HG02970 (cell line): Measurements from ENCODE around the gene ZIM2.

ENCODE experiments used
- ATAC-seq: cut with Tn5 transposase; IDR thresholded peaks from one replicate; pipeline ENCODE4 v1.9.1; 2021; ENCODE audit warnings: mild to moderate bottlenecking, moderate library complexity, moderate number of reproducible peaks; ENCODE audit not compliant: unreplicated experiment, low FRiP score

Gene ZIM2

DNA sequence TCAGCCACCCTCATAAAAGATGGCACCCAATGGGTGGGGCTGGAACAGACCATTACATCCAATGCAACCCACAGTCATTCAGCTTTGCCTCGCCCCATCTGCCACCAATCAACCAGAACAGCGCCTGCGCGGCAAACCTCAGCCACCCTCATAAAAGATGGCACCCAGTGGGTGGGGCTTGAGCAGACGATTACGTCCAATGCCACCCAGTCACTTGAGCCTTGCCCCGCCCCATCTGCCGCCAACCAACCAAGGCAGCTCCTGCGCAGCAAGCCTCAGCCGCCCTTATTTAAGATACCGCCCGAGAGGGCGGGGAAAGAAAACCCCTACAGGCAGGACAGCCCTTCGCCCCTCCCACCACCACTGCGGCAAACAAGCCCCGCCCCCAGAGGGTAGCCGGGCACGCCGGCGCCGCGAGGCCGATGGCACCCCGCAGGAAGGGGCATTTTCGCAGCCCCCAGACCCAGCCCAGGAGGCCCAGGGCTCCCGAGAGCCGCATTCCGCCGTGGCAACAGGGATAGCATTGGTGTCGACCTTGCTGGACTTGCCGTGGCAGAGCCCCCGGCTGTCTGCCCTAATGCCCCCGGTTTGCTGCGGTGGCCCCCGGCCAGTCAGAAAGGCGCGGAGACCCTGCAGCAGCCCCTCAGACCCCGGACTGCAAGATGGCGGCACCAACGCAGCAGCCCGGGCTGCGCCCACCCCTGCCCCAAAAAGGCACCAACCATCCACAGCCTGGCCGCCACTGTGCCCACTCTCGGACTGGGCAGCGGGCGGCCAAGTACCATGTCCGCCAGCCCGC, 675 bp downstream of the ZIM2 start:
- no peak for ATAC-seq

DNA sequence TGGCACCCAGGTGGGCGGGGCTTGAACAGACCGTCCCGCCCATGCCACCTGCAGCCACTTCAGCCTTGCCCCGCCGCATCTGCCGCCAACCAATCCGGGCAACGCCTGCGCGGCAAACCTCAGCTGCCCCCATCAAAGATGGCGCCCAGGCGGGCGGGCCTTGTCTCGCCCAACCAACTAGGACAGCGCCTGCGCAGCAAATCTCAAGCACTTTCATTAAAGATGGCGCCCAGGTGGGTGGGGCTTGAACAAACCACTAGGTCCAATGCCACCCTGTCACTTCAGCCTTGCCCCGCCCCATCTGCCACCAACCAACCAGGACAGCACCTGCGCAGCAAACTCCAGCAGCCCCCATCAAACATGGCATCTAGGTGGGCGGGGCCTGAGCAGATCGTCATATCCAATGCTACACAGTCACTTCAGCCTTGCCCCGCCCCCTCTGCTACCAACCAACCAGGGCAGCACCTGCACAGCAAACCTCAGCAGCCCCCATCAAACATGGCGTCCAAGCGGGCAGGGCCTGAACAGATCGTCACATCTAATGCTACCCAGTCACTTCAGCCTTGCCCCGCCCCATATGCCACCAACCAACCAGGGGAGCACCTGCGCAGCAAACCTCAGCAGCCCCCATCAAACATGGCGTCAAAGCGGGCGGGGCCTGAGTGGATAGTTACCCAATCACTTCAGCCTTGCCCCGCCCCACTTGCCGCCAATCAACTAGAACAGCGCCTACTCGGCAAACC, 1.4 kb downstream of the ZIM2 start:
- no peak for ATAC-seq

DNA sequence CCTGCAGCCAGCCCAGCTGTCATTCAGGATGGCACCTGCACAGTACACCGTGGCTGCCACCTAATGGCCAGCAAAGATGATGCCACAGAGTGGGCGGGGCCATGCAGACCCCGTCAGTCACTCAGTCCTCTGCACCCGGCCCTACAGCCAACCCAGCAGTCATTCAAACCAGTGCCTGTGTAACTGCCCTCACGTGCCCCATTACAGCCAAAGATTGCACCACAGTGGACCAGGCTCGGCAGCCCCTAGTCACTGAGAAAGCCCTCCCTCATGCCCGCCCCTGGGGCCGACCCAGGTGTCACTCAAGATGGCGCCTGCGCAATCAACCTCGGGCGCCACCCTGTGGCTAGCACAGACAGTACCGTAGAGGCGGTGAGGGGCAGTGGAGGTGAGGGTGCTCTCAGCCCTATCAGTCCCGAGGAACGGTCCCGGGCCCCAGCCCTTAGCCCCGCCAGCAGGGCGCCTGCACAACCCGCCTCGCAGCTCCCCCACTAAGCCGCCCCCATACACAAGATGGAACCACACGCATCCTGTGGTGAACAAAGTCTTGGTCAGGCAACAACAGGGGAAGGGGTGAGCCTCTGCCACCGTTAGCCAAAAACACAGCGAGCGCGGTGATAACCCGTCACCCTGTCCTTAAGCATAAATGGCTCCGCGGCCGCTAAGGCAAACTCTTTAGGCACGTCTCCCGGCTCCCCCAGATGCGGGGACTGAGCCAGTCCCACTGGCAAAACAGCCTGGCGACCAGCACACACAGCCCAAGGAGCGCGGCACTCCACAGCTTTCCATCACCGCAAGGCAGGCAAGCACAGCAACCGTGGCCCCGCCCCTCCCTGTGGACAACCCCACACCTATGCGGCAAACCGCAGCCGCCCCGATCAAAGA, 2.3 kb downstream of the ZIM2 start:
- no peak for ATAC-seq

DNA sequence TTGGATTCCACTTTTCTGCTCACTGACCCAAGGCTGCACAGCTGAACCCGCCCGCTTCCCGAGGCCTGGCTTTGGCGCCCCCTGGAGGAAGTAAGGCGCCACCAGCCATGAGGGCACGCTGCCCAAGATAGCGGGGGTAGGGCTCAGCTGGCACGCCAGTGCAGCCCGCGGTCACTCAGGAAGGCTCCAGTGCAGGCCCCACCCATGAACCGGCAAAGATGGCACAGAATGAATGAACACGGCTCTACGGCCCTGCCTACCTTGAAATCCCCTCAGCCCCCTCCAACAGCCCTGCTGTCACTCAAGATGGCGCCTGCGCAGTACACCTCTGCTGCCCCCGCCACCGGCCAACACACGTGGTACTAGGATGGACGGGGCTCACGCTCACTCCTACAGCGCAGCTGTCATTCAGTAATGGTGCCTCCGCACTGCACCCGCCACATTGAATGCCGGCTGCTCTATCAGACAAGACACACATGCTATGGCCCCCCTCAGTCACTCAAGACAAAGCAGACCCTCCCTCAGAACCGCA, 3.0 kb downstream of the ZIM2 start:
- no peak for ATAC-seq

DNA sequence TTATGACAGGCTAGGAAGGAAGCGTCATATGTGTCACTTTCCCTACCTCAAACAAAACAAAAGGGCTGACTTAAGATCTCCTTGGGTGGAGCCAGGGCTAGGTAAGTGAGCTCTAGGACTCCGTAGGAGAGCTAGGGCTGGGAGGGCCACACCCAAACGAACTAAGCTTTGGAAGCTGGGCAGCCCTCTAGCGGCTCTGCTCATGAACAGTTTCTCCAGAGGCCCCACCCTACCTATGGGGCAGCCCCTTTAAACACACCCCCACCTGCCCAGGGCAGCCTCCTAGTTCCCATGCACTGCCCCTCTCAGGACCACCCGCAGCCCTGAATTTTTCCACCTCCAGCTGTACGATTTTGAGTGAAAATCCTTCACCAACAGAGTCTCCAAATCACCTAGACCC, 3.5 kb downstream of the ZIM2 start:
- ATAC-seq: no peak

DNA sequence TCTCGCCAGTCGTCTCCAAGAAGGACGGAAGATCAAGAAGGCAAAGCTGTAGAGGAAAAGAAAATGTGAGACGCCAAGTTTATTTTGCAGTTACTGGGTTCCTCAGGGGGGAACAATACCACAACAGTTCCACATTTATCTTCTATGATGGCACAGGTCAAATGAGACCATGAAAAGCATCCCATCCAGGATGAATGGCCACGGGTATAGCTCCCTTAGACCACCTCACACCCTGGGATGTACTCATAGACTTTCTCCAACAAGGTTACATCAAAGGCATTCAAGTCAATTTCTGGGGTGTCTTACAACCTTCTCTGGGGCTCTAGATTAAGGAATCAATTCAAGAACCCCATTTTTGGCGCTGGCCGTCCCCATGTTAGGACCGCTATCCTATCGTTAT, 4.5 kb downstream of the ZIM2 start:
- no peak for ATAC-seq

DNA sequence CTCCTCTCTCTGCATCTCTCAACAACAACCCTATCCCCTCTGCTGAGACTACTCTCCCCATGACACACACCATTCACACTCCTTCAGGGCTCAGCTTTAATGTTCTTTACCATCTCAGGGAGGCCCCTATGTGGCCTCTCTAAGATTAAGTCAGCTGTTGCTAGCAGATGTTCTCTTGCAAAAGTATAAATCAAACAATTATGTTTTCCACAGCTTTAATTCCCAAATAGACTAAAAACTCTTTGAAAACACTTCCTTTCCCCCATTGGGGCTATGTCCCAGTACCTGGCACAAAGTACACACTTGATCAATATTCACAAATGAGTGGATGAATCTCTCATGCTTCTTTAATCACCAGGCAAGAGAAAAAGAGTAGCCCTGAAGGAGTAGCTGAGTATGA, 5.1 kb downstream of the ZIM2 start:
- no peak for ATAC-seq

DNA sequence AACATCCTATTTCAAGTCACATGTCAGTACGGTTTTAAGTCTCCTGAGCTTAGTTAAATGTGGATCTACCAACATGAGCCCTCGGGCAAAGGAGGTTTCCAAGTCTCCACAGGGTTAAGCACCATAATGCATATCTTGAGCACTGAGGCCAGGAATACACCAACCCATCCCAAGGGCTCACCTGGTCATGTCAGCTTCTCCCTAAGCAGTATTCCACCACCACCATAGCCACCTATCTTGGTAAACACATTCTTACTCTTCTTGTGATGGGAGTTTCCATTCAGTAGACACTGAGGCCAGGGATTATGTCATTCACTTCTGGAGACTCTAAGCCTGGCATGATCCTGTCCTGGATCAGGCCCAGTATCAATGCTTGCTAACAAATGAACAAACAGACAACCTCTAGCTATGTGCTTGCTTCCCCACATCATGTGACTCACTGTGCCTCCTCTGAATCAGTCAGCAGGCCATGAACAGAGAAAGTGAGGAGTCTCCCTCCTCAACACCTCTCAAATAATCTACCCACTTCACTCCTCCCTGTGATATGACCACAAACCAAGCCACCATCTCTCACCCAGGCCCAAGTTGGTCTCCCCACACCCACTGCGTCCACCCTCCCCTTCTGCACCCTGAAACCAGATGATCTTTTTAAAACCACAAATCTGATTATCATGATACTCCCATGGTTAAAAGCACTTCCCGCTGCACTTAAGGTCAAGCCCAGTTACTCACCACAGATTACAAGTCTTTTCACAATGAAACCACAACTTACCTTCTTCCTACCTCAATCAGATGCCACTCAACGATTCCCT, 5.8 kb downstream of the ZIM2 start:
- no peak for ATAC-seq

DNA sequence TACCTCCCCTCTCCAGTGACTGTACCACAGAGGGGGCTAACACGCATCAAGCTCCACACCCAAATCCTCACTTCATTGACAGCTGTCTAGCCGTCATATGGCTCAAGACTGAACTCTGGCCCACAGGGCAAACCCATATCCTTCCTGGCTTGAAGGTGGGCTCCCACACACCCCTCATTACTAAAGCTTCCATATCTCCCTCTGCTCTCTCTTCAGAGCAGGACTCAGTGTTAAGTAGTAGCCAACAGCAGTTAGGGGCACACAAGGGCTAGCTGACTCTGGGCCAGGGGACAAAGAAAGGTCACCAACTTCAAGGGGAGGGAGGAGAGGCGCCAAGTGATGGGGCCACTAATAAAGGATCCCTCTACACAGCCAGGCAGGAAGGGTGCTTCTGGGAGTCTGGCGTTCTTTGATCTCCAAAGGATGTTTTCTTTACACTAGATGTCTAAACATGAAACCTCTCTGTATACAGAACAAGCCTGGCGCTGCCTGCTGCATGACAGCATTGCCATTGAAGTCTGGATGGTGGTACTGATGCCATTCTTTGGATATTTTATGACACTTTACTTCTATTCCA, 8.1 kb downstream of the ZIM2 start:
- no peak for ATAC-seq

DNA sequence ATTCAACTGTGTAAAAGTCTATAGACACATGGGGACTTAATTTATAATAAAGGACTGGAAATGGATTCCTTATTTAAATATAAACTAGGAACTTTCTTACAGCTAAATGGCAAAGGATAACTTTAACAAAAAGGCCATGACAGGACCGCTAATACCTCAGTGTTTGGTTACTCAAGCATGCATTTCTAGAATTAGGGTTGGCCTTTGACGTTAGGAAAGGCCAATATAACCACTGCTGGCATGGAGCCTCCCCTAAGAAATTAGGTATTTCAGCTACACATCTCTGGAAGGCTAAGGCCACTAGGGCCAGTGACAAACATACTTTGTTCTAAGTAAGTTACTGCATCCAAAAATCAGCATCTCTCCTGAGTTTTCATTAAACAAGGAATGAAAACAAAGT, 9.3 kb downstream of the ZIM2 start:
- ATAC-seq: no peak

DNA sequence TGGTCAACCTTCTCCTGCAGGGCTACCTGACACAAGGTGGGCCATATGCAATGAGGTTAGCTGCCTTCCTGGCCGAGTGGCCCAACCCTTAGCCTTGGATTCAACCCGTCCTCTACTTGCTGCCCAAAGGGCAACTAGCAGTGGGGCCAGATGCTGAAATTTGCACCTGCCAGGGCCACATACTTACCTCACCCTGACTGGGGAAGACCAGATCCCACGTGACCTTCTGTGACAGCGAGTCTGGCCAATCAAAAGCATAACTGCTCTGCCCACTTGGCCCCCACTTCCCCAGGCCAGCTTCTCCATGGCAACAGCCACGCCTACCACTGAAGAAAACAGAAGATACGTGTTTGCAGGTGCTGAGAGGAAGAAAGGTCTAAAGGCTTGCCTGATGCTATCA, 10.9 kb downstream of the ZIM2 start:
- no peak for ATAC-seq

DNA sequence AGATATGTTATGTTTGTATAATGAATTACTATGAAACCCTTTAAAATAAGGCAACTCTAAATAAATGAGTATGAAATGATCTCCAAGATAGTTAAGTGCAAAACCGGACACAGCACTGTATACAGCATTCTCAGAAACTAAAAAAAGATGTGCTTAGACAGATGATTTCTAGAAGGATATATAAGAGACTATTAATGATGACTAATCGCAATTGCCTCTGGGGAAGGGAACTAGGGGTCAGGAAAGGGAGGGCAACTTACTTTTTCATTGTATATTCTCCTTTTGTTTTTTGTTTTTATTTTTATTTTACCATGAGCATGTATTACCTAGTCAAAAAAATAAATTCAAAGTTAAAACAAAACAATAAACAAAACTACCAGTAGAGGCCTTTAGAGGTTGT, 12.8 kb downstream of the ZIM2 start:
- no peak for ATAC-seq

DNA sequence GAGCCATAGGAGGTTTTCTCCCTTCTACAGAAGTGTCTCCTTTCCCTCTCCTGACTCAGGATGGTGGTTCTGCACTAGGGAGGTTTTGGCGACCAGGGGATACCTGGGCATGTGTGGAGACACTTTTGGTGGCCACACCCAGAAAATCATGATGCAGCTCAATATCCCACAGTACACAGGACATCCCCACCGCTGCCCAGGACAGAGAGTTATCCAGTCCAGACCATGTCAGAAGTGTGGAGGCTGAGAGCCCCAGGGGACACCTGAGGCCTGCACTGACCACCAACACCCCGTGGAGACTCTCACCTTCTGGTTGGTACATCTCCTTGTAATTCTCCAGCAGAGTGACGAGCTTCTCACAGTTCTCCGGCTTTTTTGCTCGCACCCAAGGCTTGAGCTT, 16.6 kb downstream of the ZIM2 start:
- no peak for ATAC-seq

DNA sequence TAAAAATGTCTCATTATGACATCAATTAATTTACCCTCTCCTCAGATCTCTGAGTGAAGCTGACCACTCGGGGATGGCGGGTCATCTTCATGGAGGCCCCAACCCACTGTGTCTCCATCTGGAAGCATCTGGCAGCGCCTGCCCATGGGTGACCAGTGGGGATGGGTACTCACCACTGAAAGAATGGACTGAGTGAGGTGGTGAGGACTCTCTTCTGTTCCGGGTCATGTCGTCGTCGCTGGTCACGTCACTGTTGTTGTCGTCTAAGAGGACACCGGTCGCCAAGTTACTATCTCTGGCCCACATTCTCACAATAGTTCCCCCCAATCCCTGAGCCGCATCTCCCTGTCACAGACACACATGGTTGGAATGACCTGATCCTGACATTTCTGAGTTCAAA, 17.1 kb downstream of the ZIM2 start:
- ATAC-seq: no peak

DNA sequence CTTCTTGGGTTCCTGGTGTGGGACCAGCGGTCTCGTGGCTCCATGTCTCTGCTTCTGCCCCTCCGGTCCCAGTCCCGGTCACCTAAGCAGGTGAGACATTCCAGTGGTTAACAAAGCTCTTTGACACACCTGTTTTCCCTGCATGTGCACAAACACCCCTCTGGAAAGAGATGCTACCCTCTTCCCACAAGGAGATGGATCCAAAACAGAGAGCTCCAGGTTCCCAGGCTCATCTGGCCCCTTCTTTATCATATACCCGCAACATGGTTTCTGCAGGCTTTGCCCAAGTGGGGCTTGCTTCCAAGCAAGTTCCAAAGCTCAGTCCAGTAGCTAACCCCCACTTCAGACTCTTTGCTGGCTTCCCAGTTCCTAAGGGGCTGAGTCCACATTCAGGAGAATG, 17.8 kb downstream of the ZIM2 start:
- ATAC-seq: no peak

DNA sequence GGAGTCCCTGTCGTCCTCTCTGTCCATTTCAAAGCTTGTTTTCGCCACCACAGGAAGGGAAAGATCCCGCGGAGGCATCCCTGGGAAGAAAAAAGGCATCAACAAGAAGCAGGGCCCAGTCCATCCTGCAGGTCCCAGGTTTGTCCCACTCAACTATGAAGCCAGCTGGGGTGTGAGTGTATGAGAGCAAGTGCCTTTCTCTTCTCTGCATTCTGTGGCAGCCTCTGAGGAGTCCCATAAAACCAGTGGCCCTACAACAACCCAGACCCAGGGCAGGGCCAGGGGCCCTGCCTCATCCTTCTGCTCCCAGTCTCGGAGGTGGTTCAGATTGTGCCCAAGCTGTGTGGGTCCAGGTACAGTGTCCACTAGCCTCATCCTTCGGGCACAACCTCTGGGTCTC, 18.9 kb downstream of the ZIM2 start:
- ATAC-seq: no peak

DNA sequence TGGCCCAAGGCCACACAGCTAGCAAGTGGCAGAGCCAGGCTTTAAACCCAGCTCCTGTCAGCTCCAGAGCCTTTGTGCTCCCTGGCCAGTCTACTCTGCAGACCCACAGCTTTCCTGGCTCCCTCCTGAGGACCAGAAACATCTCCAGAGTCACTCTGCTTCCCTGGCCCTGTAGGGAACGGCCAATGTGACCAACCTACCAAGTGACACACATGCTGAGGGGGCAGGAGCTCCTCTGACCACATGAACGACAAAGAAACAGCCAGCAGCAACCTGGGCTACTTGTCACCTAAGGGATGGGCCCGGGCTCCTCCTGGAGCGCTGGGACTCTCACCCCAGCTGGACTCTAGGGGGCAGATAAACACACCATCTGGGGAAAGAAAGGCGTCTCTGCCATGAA, 19.3 kb downstream of the ZIM2 start:
- ATAC-seq: no peak

DNA sequence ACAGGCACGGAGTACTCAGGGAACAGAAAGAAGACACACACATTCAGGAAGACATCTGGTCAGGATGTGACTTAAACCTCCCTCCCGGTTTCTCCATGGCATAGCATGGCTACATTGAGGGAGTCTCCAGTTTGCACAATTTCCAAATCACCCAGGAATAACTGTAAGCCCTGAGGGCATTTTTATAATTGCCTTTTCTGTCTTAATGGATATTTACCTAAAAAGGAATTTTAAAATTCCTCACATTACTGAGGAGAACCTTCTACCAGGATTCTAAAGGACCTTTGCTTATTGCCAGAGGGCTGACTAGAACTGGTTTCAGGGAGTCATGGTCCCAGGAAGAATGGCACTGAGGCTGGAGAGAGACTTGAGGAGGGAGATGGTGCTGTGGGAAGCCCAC, 21.4 kb downstream of the ZIM2 start:
- ATAC-seq: no peak

DNA sequence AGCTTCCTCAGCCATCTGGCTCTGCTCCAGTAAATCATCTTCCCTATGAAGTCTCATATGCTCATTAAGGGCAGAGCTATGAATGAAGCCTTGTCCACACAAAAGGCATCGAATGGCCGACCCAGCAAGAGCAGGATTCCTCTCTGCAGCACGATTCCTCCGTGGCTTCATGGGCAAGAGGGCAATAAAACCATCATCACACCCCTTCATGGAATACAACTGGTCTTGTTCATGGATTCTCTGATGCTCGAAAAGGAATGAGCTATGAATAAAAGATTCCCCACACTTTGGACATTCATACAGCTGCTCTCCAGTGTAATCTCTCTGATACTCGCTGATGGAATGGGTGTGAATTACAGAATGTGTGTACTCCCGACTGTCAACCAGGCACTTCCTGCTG, 25.9 kb downstream of the ZIM2 start:
- no peak for ATAC-seq

DNA sequence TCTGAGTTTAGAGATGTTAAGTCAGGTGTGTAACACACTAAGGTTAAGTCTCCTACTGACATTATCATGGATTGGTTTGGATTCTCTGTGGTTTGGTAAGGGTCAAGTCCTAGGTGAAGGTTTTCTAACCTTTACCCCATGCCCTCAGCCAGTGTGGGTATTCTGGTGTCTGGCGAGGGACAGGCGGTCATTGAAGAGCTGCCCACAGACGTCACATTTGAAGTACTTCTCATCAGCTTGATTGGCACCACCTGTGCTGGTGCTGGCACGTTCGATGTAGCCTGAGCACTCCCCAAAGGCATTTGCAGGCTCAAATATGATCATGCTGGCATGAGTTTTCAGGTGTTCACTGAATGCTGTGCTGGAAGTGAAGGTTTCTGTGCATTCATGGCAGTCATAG, 27.0 kb downstream of the ZIM2 start:
- no peak for ATAC-seq
